GM12878 (cell line): ENCODE results near the gene KLK12.

Experiments used
- ATF2 ChIP-seq: IDR thresholded peaks from 2 replicates; pipeline ENCODE4 v1.6.1; 2012; ENCODE audit warnings: low read length, inconsistent platforms
- CEBPB ChIP-seq, 2 experiments: fragments of 150-350 bp in 1 of 2; IDR thresholded peaks; 2 replicates each; pipeline ENCODE4 v1.6.1; 2012 to 2014; ENCODE audit warnings: low read depth in 2 of 2, low read length in 2 of 2, borderline replicate concordance in 1 of 2, inconsistent platforms in 1 of 2
- EZH2 ChIP-seq: IDR thresholded peaks from 2 replicates; pipeline ENCODE4 v1.6.1; 2012; ENCODE audit warnings: low read depth, mild to moderate bottlenecking, control low read depth, inconsistent platforms, low read length, borderline replicate concordance; ENCODE audit not compliant: control insufficient read depth
- JUNB ChIP-seq: IDR thresholded peaks from 2 replicates; pipeline ENCODE4 v1.6.1; 2016; ENCODE audit warnings: antibody characterized with exemption, mild to moderate bottlenecking
- KDM1A ChIP-seq: fragments of 200-600 bp; sonication (generic); IDR thresholded peaks from 2 replicates; pipeline ENCODE4 v1.6.1; 2016; ENCODE audit warnings: borderline replicate concordance
- POLR2AphosphoS5 ChIP-seq: IDR thresholded peaks from 2 replicates; pipeline ENCODE4 v1.6.1; 2011; ENCODE audit warnings: mild to moderate bottlenecking, low read length, inconsistent platforms
- TF ChIP-seq, protein P1 (sequence below), 3 experiments: IDR thresholded peaks in 2 of 3; conservative IDR thresholded peaks in 1 of 3; 2 replicates each; pipeline ENCODE4 v1.5.1; 2011; ENCODE audit warnings: low read depth in 3 of 3, low read length in 3 of 3, mild to moderate bottlenecking in 3 of 3, control low read depth in 2 of 3, moderate library complexity in 2 of 3, inconsistent platforms in 1 of 3, mixed read lengths in 1 of 3; ENCODE audit not compliant: control insufficient read depth in 2 of 3, insufficient read depth in 1 of 3; ENCODE audit errors: extremely low read depth in 1 of 3

- TF ChIP-seq, protein P1, sequence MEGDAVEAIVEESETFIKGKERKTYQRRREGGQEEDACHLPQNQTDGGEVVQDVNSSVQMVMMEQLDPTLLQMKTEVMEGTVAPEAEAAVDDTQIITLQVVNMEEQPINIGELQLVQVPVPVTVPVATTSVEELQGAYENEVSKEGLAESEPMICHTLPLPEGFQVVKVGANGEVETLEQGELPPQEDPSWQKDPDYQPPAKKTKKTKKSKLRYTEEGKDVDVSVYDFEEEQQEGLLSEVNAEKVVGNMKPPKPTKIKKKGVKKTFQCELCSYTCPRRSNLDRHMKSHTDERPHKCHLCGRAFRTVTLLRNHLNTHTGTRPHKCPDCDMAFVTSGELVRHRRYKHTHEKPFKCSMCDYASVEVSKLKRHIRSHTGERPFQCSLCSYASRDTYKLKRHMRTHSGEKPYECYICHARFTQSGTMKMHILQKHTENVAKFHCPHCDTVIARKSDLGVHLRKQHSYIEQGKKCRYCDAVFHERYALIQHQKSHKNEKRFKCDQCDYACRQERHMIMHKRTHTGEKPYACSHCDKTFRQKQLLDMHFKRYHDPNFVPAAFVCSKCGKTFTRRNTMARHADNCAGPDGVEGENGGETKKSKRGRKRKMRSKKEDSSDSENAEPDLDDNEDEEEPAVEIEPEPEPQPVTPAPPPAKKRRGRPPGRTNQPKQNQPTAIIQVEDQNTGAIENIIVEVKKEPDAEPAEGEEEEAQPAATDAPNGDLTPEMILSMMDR (IDR thresholded peaks at IDR 0.05 in 2 of 3, conservative IDR thresholded peaks at IDR 0.05 in 1 of 3; ENCODE audit: control insufficient read depth in 2 of 3, extremely low read depth in 1 of 3, insufficient read depth in 1 of 3, low read depth in 3 of 3, low read length in 3 of 3): no peak
- no peak for TF ChIP-seq ATF2
- no peak for TF ChIP-seq JUNB
- no peak for TF ChIP-seq CEBPB (IDR thresholded peaks at IDR 0.05; ENCODE audit: borderline replicate concordance in 1 of 2, low read depth in 2 of 2, low read length in 2 of 2)
- no peak for TF ChIP-seq POLR2AphosphoS5
- TF ChIP-seq EZH2: no peak
- TF ChIP-seq KDM1A: no peak
Observed at GRCh38 chr19:51066393-51067186, 31.8 kb upstream of the KLK12 start.
